ENCODE measurements around the gene ARSK.

ARSK gene, protein sequence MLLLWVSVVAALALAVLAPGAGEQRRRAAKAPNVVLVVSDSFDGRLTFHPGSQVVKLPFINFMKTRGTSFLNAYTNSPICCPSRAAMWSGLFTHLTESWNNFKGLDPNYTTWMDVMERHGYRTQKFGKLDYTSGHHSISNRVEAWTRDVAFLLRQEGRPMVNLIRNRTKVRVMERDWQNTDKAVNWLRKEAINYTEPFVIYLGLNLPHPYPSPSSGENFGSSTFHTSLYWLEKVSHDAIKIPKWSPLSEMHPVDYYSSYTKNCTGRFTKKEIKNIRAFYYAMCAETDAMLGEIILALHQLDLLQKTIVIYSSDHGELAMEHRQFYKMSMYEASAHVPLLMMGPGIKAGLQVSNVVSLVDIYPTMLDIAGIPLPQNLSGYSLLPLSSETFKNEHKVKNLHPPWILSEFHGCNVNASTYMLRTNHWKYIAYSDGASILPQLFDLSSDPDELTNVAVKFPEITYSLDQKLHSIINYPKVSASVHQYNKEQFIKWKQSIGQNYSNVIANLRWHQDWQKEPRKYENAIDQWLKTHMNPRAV

GRCh38 chr5:95554647-95555548, at the start of gene ARSK, which contains the start of gene SKIC3:
TSS of gene ARSK (plus strand) at chr5:95555101. CDS start at chr5:95555279, 178 bp downstream.
TSS of gene SKIC3 (minus strand) at chr5:95554977. CDS start at chr5:95547150, 7,827 bp downstream.
- DNase-seq (ENCODE audit: low spot score): peak; percentile 94

- no peak for DNase-seq (ENCODE audit: low spot score)
Measured at GRCh38 chr5:95508550-95508949, 46.4 kb upstream of the ARSK start.

DNA sequence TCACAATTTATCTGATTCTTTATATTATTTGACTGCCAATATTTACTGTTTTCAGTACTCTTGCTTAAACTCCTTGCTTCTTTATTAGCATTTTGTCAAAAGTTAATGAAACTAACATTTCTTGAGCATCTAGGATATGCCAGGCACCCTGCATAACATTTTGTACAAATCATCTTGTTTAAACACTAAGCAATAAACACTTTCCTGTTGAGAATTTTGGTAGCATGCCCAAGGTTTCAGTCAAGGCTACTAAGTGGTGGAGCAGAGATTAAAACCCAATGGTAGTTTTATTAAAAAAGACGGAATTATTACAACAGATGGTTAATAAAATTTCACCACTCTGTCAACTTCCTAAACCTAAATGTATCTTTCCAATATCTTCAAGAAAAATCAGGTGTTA, 43.3 kb upstream of the ARSK start:
- no peak for DNase-seq (ENCODE audit: low spot score)

- no peak for DNase-seq (ENCODE audit: low spot score)
Measured at GRCh38 chr5:95518417-95518816, 36.5 kb upstream of the ARSK start.

DNA sequence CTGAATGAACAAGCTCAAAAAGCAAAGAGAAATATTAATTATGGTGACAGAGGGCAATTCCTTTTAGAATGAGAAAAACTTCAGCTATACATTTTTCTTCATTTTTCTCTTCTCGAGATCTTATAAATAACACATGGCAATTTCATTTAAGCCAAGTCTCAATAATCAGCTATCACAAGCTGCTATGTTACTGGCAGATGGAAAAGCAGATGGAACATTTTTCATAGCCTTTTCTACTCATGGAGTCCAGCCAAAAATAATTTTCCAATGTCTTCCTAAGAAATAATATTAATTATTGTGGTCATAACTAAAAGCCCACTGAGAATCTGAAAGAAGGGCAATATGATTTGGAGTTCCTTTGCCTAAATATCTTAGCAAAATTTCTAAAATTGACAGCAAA, 35.8 kb upstream of the ARSK start:
- no peak for DNase-seq (ENCODE audit: low spot score)

DNA sequence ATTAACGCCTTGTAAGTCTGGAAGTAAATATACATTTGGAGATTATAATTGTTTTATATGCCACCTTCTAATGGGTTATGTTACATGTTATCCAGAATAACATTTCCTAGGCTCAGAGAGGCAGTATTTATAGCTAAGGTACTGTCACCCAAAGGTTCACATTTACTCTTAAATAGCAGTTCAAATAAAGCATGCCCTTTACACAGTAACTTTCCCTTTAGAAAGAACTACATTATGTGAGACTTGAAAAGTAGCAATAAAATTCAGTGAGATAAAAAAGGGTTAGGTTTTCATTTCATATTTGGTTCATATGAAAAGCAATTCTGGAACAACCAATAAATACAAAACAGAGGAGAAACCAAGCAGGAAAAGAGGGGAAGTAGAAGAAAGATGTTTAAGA, 35.2 kb upstream of the ARSK start:
- DNase-seq (ENCODE audit: low spot score): no peak

- no peak for DNase-seq (ENCODE audit: low spot score)
Measured at GRCh38 chr5:95520206-95520605, 34.7 kb upstream of the ARSK start.

DNA sequence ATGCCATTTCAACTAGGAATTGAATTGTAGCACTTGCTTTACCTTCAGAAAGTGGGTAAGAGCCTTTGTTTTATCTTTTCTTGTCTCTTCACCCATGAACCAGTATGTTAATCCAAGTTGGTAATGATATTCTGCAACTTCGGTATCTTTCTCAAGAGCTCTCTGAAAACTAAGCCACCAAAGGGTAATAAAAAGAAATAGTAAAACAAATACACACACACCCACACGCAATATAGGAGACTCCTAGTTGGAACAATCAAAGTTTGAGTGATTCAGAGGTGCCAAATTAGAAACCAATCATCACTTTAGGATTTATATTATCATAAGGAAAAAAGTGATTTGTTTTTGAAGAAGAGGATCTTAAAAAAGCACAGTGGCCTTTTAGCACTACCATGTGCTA, 30.5 kb upstream of the ARSK start:
- DNase-seq (ENCODE audit: low spot score): no peak

- DNase-seq (ENCODE audit: low spot score): no peak
Measured at GRCh38 chr5:95526871-95527270, 28.0 kb upstream of the ARSK start.

DNA sequence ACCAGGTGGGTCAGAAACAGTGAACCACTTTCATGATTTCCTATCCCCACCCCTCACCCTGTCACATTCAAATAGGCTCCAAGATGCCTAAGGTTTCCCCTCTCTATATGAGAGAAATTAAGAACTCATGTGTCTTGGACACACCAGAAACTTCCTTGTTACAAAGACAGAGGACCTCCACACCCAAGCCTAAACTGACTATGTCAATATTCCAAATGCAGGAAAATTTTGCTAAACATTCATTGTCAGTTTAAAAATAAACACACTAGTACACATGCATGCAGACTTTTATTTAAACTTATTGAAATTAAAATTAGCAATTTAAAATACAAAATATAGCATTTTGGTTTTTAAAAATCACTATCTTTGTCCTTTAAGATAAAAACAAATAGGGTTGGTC, 26.3 kb upstream of the ARSK start:
- DNase-seq (ENCODE audit: low spot score): no peak

DNA sequence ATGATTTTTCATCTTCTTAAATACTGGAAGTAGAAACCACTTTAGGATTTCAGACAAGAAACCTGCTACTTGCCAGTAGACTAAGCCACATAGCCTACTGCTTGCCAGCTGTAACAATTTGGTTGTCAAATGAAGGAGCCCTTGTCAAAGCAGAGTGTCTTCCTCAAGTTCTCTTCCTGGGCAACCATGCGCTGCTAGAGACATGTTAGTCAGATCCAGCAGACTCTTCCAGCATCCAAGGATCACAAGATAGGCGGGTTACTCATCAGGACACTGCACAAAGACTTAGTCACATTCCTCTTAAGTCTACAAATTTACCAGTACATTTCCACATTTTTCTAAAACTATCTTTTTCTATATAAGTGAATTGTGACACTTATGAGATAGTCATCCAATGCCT, 24.5 kb upstream of the ARSK start:
- DNase-seq (ENCODE audit: low spot score): no peak

DNA sequence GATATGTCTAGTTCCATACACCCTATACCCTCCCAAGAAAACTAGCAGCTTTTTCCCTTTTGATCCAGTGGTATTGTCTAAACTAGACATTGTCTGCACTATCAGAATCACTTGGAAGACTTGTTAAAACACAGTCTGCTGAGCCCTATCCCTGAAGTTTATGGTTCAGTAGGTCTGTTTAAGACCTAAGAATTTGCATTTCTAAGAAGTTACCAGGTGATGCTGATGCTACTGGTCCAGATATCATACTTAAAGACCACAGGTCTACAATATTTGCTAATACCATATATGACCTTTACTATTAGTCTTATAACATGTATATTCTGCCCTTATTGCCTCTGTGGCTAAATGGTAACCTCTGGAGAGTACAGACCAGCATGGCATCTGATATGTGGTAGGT, 23.4 kb upstream of the ARSK start:
- DNase-seq (ENCODE audit: low spot score): no peak

- DNase-seq (ENCODE audit: low spot score): no peak
Measured at GRCh38 chr5:95532415-95532814, 22.5 kb upstream of the ARSK start.

GRCh38 chr5:95533106-95533505, 21.8 kb upstream of the ARSK start:
- no peak for DNase-seq (ENCODE audit: low spot score)

GRCh38 chr5:95533761-95534160, 21.1 kb upstream of the ARSK start:
- DNase-seq (ENCODE audit: low spot score): no peak

DNA sequence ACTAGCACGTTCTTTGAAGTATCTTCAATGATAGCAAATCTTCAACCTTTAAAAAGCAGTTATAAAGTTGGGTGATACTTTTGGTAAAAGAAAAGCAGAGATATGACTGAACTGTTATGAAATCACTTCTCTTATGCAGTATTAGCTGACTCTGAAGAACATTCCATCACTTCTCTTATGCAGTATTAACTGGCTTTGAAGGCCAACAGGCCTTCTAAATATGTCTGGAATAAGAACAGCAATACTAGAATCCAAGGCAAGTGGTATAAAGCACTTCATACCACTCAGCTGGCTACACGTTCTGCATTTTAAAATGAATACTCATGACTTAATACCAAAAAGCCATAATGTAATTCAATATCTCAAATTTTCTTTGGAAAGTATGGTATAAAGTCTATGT, 17.4 kb upstream of the ARSK start:
- no peak for DNase-seq (ENCODE audit: low spot score)

DNA sequence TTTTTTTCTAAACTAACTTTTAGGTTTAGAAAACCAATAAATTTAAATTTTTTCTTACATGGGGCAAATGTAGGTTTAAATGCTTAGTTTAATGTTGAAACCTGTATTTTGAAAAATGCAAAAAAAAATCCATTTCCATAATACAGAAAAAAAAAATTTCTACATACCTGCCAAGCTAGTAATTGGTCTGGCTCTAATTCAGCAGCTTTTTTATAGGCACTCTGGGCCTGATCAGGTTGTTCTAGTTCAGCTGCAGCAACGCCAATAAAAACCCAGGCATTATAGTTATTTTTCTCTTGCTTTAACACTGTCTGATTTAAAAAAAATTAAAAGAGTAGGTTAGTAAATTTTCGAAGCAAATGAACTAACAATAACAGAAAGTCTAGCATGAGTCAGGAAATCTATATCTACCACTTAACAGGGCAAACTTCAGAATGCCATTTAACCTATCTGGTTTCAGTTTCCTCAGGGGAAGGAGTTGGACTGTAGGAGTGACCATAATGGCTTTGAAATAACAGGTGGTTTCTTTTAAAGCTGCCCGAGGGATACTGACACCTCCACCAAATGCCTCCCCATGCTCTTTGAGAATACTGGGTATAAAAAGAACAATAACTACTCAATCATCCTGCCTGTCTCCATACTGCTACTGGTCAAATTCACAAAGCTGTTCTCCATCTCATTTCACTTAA, 11.7 kb upstream of the ARSK start:
- DNase-seq (ENCODE audit: low spot score): no peak

GRCh38 chr5:95549030-95549429, 5.9 kb upstream of the ARSK start:
- DNase-seq (ENCODE audit: low spot score): no peak

DNA sequence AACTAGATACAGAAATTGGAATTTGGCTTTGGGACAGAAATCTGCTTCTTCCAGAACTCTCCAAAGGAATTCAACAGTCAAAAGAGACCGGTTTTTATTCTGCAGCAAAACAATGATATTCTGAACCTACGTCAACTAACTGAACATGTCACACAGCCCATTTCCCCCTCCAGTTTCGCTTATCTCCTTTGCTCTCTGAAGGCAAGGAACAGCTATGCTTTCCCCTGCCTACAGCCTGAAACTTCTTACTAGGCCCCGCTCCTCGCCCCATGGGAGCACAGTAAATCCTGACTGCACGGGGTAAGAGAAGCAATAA, 612 bp upstream of the ARSK start:
- DNase-seq (ENCODE audit: low spot score): no peak

- no peak for DNase-seq (ENCODE audit: low spot score)
Measured at GRCh38 chr5:95555553-95555952, 652 bp downstream of the ARSK start.

DNA sequence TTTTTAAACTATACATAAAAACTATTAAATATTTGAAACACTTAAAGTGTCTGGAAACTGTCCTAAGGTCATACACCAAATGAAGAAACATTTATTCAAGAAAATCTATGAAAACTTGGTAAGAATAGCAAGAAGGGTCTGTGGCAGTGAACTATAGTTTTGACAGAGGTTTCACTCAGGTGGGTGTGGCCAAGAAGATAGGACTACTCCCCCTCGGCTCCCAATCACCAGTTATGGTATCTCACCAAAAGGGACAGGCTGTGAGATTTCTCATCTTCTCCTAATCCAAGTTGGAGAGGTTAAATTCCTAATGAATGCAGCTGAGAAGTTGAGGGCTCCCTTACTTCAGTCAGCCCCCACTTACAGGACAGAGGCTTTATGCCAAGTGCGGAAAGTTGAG, 2.9 kb downstream of the ARSK start:
- DNase-seq (ENCODE audit: low spot score): no peak

DNA sequence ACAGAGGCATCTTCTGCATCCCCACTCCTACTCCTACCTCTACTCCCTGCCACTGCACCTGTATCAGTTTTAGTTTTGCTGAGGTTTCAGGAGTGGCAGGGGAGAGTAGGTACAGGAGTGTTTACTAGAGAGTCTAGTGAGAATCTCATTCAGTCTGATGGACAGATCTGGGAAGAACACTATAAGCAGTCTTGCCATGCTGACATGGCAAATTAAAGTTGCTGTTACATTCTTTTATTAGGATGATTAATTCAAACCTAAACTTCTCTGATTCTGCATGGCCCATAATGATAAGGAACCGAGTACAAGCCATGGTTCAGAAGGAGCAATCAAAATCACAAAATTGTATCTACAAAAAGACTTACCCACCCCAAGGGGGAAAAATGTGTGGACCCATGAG, 7.4 kb downstream of the ARSK start:
- no peak for DNase-seq (ENCODE audit: low spot score)
